Activated CD8-positive, alpha-beta memory T cell treated with anti-CD3 and anti-CD28 coated beads for 1 hour (primary cell): ENCODE measurements around the gene KIRREL3.

Experiments used
- DNase-seq, 2 donors: peaks; one replicate each; pipeline ENCODE4 v3.0.0-alpha.2; 2020; ENCODE audit warnings: low read depth in 1 of 2; ENCODE audit errors: extremely low read depth in 1 of 2

Gene KIRREL3

DNA sequence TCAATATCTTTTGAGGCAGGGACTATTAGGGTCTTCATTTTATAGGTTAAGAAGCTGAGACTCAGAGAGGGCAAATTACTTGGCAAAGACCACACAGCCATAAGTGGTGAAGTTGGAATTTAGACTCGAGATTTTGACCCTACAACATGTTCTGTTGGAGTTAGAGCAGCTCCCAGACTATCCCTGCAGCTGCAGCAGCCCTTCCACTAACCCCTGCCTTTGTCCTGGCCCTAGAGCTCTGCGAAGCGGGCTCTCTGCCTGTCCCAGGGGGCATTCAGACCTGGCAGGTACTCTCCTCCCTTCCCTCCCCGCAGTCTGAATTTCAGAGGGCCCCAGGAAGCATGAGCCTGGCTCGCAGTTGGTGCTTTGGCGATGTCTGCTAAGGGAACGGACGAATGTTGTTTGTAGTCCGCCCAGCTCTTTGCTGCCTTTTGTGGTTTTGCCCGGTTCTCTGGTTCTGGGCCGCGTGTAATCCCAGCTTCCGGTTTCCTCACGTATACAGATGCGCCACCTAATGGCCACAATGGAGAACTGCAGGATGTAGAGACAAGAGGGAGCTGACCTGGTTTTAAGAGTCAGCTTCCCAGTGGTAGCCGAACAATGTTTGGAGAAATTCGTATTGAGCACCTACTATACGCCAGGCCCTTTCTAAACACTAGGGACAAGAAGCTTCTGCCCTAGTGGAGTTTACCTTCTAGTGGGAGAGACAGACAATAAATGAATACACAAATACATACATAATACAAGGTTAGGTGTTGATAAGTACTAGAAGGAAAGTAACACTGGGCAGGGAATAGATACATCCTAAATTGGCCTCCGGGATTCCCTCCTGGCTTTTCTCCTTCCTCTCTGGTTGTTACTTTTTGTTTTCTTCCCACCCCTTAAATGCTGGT, 519.9 kb downstream of the KIRREL3 start:
- DNase-seq, result peak; percentile 16 to 41

DNA sequence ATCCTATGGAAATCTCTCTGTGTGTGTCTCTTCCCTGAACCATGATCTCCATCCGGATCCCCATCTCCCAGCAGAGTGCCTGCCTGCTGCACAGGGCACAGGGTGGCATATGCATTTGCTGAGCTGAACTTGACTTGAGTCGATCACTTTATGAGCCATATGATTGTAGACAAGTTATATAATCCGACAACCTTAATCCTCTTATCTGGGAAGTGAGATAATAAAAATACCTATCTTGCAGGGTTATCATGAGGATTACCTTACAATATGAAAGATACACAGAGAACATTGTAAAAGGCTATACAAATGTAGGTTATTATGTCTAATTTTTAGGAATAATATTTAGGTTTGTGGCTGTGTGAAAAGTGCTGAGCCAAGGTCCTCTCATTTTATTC, 520.6 kb downstream of the KIRREL3 start:
- no peak for DNase-seq

DNA sequence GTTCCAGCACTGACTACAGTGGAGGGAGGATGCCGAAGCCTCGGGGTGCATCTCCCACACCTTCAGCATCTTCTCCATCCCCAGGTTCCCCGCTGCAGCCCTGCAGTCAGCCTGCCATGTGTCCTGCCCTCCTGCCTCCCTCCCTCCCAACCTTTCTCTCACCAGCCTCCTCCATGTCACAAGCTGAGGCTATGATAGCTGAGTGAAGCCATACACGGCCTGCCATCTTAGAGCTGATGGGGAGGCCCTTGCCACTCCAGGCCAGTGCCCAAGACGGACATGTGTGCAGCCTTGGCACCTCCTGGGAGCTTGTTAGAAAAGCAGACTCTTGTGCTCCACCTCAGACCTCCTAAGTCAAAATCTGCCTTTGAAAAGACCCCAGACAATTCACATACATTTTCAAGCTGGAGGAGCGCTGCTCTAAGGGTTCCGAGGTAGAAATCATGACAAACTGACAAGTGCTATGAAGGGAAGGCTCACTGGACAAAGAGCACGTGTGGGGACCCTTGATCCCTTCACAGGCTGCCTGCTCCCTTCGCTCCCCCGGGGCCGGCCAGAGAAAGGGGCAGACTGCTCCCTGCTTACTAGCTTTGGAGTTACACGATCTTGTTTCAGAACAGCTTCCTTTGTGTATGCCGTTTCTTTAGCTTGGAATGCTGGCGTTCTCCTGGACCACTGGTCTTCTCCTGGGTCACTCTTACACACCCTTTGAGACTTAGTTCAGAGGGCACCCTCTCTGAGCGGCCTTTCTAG, 521.2 kb downstream of the KIRREL3 start:
- no peak for DNase-seq

DNA sequence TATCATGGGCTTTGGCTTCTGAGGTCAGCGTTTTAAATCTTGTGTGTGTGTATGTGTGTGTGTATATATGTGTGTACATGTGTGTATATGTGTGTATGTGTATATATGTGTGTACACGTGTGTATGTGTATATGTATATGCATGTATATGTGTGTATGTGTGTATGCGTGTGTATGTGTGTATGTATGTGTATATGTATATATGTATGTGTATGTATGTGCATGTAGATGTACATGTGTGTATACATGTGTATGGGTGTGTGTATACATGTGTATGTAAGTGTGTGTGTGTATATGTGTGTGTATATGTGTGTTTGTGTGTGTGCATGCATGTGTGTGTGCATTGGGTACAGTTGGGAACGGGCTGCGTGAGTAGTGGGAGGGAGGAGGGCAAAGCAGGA, 522.1 kb downstream of the KIRREL3 start:
- DNase-seq, result no peak

DNA sequence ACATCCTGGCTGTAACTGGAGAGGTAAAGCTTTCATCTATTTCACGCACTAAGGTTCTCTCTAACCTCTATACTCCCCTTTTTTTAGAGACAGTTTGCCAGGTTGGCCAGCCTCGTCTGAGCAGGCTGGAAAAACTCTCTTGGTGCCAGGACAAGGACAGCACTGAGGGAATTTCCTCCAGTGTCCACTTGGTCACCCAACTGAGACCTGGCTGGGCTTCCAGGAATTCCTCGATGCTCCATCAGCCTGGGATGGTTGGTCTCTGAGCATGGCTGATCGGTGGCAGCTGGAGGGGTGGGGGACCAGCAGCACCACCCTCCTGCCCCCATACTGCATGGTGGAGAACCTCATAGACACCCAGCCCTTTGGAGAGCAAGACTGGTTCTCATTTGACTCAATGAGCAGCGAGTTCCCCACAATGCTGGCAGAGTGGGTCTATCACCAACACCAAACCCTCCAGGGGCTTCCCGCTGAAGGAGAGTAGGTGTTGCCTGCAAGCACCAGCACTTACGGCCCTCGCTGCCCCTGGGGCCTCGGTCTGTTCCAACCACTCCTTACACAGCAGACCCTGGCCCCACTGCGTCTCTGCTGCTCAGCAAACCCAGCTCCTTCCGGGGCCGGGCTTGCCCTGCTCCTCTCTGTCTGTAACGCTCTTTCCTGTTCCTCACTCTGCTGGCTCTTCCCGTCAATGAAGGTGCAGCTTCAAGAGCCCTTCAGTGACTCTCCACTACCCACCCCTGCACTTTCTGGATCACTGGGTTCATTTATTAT, 522.9 kb downstream of the KIRREL3 start:
- DNase-seq, result no peak

DNA sequence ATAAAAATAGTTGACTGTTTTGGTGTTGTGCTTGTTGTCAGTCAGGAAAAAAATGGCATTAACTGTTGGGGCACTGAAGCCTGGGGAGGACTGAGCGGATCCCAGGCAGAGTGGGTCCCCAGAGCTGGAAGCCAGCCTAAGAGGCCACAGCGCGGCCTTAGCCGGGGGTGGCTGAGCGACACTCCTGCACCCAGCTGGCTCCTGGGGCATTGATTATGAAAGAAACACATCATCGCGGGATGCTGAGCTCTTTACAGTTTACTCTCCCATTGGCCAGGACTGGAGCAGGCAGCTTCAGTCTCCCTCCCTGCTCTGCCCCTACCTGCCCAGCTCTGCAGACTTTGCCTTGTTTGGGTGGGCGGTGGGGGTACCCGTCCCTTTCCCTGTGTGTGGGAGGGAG, 523.6 kb downstream of the KIRREL3 start:
- no peak for DNase-seq

DNA sequence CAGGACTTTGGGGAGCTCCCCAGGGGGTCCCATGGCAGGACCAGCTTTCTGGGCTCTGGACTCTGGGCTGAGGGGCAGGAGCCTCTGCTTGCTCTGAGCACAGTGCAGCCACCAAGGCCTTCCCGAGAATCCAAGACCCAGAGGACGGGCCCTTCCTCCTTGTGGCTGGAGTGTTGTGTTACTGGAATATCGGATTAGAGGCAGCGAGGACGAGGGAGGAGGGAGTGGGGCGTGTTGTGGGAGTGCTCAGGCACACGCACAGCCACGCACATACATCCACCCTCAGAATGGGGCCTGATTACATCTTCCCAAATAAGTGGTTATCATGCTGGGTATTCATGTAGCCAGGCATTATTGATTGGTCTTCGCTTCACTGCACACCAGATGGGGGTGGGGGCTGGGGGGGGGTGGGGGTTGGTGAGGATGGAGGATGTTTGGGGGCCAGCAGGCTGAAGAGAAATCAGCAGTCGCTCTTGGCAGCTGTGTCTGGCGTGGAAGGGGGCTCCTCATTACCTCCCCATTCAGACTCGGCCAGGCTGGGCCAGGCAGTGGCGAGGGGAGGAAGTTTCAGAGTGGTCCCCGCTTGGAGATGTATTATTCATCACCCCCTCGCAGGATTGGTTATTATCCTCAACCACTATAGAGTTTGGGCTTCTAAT, 524.2 kb downstream of the KIRREL3 start:
- no peak for DNase-seq

DNA sequence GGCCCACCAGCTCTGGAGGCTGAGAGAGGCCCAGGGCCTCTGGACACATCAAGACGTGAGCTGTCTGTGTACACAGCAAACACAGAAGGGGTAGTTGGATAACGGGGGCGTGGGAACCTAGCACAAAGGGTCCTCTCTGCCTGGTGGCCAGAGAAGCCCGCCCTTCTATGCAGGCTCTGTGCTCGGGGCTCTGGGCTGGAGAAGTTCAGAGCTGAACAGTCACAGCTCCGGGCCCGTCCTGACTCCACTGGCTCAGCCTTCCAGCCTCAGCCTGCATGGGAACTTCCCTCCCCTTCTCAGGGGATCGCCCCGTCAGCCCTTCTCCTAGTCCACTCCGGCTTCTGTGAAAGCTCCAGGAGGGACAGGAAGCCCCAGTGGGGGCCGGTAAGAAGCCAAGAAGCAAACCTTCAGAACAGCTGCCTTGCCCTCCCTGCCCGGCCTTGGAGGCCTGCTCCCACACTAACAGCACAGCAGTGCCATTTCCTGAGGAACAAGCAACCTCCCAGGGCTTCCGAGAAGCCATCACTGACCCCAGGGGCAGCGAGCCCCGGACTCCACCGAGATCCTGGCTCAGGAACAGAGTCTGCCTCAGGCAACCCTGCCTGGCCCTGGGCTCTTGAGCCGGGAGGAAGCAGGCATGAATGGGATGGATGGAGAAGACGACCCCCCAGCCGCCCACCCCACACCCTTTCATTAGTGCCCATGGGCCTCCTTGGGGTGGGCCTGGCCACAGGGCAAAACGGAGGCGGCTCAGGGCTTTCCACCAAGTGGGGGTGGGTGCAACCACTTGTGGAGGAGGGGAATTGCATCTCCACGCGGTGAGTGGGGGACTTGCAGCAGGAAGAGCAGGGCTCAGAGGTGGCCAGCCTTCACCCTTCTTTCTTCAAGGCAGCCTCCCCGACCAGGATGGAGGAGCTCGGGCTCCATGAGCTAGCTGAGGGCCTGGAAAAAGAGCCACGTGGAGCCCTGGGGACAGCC, 525.3 kb downstream of the KIRREL3 start:
- DNase-seq, result no peak

DNA sequence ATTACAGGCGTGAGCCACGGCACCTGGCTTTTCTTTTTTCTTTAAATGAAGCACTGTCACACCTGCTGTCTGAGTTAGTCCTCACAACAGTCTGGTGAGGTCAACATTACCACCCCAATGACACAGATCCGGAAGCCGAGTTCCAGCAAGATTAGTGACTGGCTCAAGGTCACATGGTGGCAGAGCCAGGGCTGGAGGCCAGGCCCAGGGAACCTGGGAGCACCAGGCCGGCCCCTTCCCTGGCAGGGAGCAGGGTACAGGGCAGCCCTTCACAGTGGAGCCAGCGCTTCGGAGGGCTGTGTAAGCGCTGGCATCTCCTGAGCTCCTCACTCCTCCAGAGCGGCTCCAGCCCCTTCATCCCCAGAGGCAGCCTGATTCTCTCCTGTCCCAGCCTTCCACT, 526.4 kb downstream of the KIRREL3 start:
- no peak for DNase-seq

DNA sequence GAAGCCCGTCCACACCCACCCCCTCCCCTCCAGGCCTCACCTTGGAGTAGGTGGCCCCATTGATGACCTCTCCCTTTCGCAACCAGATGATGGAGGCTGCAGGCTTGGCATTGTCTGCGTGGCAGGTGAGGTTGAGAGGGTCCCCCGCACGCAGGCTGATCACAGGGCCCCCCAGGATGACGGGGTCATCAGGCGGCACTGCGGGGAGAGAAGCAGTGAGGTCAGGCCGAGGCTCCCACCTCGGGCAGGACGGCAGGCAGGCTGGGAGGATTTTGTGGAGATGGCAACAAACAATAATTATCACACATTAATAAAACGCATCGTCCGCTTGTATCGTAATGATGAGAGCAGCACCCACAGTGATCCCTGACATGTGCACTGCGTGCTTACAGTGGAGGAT, 527.3 kb downstream of the KIRREL3 start:
- DNase-seq, result no peak

DNA sequence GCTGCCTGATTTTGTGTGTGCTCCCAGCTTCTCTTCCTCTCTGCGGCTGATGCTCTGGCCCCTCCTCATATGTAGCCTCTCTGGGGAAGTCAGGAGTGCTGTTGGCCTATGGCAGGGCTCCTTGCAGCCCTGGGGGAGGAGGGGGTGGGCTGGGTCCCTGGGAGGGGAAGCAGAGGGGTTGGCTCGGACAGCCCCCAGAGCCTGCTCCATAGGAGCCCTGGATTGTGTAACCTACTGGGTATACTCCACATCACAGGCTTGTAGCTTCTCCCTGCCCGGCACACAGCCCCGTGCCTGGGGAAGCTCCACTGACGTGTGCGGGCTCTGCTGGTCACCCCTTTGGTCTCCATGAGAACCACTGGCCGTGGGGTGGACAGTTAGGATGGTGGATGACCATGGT, 531.3 kb downstream of the KIRREL3 start:
- DNase-seq, result no peak

DNA sequence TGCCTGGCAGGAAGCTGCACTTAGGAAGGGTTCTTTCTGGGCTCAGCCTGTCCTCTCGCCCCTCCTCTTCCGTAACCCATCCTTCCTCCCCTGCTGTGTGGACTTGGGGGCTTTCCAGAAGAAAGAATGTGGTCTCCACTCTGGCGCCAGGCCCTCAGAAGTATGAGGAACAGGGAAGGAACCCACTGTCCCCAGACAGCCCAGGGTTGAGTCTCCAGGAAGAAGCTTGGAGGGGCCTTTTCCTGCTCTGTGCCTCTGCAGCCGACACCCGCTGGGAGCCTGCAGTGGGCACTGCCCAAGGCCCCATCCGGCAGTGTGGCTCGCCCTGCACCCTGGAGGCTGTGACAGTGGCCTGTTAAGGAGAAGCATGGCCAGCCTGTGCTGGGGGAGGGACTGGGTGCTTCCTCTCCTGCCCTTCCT, 532.5 kb downstream of the KIRREL3 start:
- DNase-seq, result no peak

DNA sequence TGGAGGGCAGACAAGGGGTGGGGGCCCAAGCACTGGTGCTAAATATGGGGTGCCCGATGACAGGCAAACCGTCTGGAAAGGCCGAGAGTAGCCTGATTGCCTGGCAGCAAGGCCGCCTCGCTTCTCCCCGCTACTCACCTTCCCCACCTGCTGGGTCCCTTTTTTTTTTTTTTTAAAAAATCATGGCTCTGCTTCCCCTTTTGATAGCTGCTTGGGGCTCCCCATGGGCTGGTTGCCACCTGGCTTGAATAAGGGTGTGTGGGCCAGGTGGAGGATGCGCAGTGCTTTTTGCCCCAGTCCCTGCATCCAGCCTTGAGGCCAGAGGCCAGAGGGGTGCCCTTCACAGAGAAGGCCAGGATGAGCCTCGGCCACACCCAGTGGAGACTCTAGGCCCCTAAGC, 533.1 kb downstream of the KIRREL3 start:
- DNase-seq, result no peak

DNA sequence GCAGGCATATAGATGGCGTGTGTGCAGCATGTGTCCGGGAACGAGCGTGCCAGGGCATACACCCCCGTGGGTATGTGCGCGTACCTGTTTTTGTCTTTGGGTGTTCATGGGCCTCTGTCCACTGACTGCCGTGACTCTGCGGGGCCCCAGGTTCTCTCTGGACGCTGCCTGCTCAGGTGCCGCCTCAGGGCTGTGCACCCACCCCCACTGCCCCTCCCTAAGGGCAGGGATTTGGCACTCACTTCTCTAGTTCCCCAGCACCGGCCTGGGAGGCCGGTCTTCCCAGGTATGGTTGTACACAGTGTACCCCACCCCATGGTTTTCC, 533.6 kb downstream of the KIRREL3 start:
- no peak for DNase-seq

DNA sequence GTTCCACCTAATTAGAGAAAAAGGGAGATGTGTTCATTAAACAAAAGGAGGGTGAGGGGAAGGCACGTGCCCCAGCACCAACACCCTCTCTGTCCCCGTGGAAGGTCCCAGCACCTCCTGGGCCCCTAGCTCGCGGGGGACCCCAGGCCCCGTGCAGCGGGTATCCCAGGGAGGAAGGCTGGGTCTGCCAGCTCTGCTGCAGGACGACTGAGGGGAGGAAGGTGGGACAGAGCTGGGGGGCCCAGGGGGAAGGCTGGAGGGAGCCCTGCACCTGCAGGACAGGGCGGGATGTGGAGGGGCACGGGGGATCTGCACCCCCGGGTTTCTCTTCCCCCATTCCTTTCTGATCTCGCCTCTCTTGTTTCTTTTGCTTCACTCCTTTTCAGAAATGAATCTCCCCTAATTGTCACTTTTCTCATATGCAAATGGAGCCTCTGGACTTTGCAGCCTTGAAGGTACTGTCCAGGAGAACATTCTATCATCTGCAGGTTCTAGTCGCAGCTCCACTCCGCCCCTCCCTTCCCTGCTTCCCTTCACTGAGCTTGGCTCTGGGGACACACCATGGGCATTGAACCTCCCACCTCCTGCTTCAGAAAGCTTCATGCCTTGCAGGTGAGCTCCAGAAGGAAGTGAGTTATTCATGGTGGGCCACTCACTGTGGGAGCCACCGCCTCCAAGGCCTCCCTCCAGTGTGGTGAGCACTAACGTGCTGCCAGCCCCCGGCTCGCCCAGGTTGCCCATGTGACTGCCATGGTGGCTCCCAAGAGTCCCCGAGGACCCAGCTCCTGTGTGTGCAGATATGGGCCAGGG, 534.1 kb downstream of the KIRREL3 start:
- DNase-seq, result no peak

DNA sequence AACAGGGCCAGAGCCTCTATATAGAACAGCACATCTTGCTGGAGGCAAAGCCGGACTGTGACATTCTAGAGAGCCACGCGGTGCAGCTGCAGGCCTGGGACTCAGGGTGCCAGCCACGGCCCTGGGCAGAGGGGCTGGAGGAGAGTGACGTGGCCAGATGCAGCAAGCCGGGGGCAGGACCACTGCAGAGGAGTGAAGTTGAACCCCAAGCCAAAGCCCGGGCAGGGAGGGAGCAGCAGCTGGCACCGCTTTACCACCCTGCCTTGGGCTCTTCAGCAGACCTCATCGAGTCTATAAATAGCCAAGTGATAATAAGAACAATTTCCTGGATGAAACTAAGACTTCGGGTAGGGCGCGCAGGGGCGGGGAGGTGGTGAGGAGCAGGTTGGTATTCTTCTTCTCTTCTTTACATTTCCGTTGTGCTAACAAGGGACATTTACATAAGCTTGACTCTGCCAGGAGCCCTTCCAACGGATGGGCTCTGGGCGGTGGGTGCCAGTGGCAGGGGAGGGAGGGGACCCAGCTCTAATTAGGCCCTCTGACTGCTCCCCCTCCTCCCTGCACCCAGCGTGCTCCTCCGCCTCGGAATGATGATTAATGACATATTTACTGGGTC, 534.9 kb downstream of the KIRREL3 start:
- DNase-seq, result no peak

DNA sequence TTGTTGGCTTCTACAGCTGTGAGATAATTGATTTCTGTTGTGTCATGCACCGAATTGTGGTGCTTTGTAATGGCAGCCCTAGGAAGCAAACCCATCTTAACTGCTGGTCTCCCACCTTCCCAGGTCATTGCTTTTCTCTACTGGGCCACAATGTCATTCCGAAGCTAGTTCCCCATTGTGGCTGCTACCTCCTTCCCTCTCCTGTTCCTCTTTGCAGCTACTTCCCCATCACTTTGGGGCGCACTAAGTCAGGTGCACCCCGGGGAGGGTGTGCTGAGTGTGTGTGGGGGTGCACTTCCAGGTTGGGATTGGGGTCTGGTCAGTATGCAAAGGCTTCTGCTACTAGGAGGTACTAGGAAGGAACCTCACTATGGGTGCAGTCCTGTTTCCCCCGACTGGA, 535.8 kb downstream of the KIRREL3 start:
- no peak for DNase-seq

DNA sequence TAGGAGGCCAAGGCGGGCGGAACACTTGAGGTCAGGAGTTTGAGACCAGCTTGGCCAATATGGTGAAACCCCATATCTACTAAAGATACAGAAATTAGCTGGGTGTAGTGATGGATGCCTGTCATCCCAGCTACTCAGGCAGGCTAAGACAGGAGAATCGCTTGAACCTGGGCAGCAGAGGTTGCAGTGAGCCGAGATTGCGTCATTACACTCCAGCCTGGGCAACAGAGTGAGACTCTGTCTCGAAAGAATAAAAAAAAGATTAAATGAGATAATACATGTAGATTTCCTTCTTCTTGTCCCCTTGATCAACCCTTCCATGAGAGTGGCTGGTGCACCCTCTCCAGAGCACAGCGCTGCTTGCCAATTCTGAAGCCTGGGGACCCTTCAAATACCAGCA, 538.1 kb downstream of the KIRREL3 start:
- DNase-seq, result no peak

DNA sequence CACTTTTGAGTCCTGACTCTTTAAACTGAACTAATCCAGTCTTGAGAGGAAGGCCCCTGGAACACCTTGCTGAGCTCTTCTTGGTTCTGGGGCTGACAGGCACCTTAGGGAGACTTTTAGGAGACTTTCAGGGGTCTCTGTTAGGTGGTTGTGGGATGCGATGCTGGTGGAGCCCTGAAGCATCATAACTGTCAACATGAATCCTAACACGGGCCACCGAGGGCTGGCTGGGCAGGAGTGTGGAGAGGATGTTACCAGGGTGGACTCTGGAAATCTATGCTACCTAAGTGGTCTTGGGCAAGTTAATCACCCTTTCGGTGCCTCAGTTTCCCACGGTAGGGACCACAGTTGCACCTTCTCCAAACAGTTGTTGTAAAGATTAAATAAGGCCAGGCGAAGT, 538.6 kb downstream of the KIRREL3 start:
- no peak for DNase-seq
